Trophoblast cell (in vitro differentiated cells and primary cell): ENCODE measurements around the gene LEF1.

ENCODE experiments used
- DNase-seq, 2 donors: peaks; one replicate each; pipeline ENCODE4 v3.0.0-alpha.2; 2016
- H2AFZ ChIP-seq: 2 replicates; pipeline ENCODE4 v1.6.1; 2013; ENCODE audit warnings: low read length, moderate library complexity, mild to moderate bottlenecking; ENCODE audit not compliant: insufficient read depth, poor library complexity
- H2AK5ac ChIP-seq: 2 replicates; pipeline ENCODE4 v1.6.1; 2013; ENCODE audit warnings: mild to moderate bottlenecking, low read length
- H2BK120ac ChIP-seq: 2 replicates; pipeline ENCODE4 v1.6.1; 2013; ENCODE audit warnings: low read length, mild to moderate bottlenecking, moderate library complexity; ENCODE audit not compliant: insufficient read depth, poor library complexity
- H2BK12ac ChIP-seq: 2 replicates; pipeline ENCODE4 v1.6.1; 2013; ENCODE audit warnings: mild to moderate bottlenecking, low read length, moderate library complexity
- H2BK5ac ChIP-seq: 2 replicates; pipeline ENCODE4 v1.6.1; 2013; ENCODE audit warnings: low read length, low read depth, moderate library complexity, mild to moderate bottlenecking; ENCODE audit not compliant: poor library complexity
- H3K14ac ChIP-seq: 2 replicates; pipeline ENCODE4 v1.6.1; 2013; ENCODE audit warnings: mild to moderate bottlenecking, low read length
- H3K18ac ChIP-seq: 2 replicates; pipeline ENCODE4 v1.6.1; 2013; ENCODE audit warnings: mild to moderate bottlenecking, low read length
- H3K23ac ChIP-seq: 2 replicates; pipeline ENCODE4 v1.6.1; 2013; ENCODE audit warnings: low read length
- H3K27ac ChIP-seq: 2 replicates; pipeline ENCODE4 v1.5.1; 2013; ENCODE audit warnings: low read depth, mild to moderate bottlenecking, inconsistent platforms, low read length, moderate library complexity
- H3K27me3 ChIP-seq: 2 replicates; pipeline ENCODE4 v1.6.1; 2013; ENCODE audit warnings: inconsistent platforms, mild to moderate bottlenecking, low read length, moderate library complexity; ENCODE audit not compliant: insufficient read depth
- H3K36me3 ChIP-seq, 2 experiments: 1 replicate in 1 of 2; 2 replicates in 1 of 2; pipeline ENCODE4 v1.6.1; 2013; ENCODE audit warnings: low read length in 2 of 2, mild to moderate bottlenecking in 2 of 2, moderate library complexity in 1 of 2; ENCODE audit not compliant: insufficient read depth in 2 of 2, control insufficient read depth in 1 of 2
- H3K4ac ChIP-seq: 2 replicates; pipeline ENCODE4 v1.6.1; 2013; ENCODE audit warnings: low read depth, mild to moderate bottlenecking, low read length, moderate library complexity
- H3K4me1 ChIP-seq, 2 experiments: 1 replicate in 1 of 2; 2 replicates in 1 of 2; pipeline ENCODE4 v1.6.1; 2013; ENCODE audit warnings: low read length in 2 of 2, mild to moderate bottlenecking in 2 of 2, moderate library complexity in 1 of 2; ENCODE audit not compliant: insufficient read depth in 2 of 2, control insufficient read depth in 1 of 2
- H3K4me2 ChIP-seq: 2 replicates; pipeline ENCODE4 v1.6.1; 2013; ENCODE audit warnings: inconsistent platforms, mild to moderate bottlenecking, low read length, moderate library complexity
- H3K4me3 ChIP-seq: 2 replicates; pipeline ENCODE4 v1.5.1; 2013; ENCODE audit warnings: mild to moderate bottlenecking, low read depth, low read length, inconsistent platforms
- H3K79me1 ChIP-seq: one replicate; pipeline ENCODE4 v1.6.1; 2013; ENCODE audit warnings: low read length
- H3K79me2 ChIP-seq: 2 replicates; pipeline ENCODE4 v1.6.1; 2013; ENCODE audit warnings: low read length, mild to moderate bottlenecking; ENCODE audit not compliant: control insufficient read depth, insufficient read depth, poor library complexity
- H3K9ac ChIP-seq: 2 replicates; pipeline ENCODE4 v1.6.1; 2013; ENCODE audit warnings: mild to moderate bottlenecking, low read length
- H3K9me3 ChIP-seq: 2 replicates; pipeline ENCODE4 v1.6.1; 2013; ENCODE audit warnings: low read depth, mild to moderate bottlenecking, control low read depth, inconsistent platforms, low read length; ENCODE audit not compliant: insufficient read depth
- H4K12ac ChIP-seq: 2 replicates; pipeline ENCODE4 v1.6.1; 2013; ENCODE audit warnings: low read depth, mild to moderate bottlenecking, low read length, moderate library complexity
- H4K8ac ChIP-seq: 2 replicates; pipeline ENCODE4 v1.6.1; 2013; ENCODE audit warnings: low read depth, mild to moderate bottlenecking, low read length, moderate library complexity
- H4K91ac ChIP-seq: one replicate; pipeline ENCODE4 v1.6.1; 2013; ENCODE audit warnings: low read depth, mild to moderate bottlenecking, low read length, moderate library complexity
- WGBS: extraction: QIAGEN DNeasy Blood & Tissue Kit; methylation state at CpG from one replicate; pipeline ENCODE4 v1.1.7; 2013; ENCODE audit warnings: missing lambda C conversion rate; ENCODE audit not compliant: insufficient read length, insufficient coverage; ENCODE audit errors: extremely low coverage; 5-methylcytosine and 5-hydroxymethylcytosine counted together

LEF1 gene

DNA sequence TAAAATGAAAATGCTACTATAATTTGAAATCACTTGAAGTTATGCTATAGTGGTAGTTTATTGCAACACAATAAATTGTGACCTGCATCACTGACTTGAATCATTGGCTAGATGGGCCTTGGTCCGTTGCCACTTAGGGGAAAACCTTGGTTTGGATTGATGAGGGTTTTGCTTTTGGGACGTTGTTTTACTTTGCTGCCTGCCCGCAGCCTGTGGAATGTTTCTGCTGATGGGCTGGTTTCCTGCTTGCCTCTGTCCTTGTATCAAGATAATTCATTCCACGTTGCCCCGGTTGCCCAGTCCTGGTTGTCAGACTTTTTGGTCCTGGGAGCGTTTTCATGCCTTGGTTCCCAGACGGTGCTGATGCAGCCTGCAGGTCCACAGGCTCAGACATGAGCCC lies 160.7 kb downstream of the LEF1 start:
- no peak overlapping the region for H3K4me2 ChIP-seq
- H2BK120ac ChIP-seq = no peak overlapping the region
- H4K8ac ChIP-seq = no peak overlapping the region
- no peak overlapping the region for H3K23ac ChIP-seq
- no peak overlapping the region for H2AK5ac ChIP-seq
- no CpG with 5 or more reads among the region's 7 CpGs for WGBS
- no peak overlapping the region for H3K4me3 ChIP-seq
- peaks cover 2 to 4% of the 10 kb centered on the region in 2 experiments for H3K4me1 ChIP-seq
- H3K36me3 ChIP-seq = peaks cover 2 to 6% of the 10 kb centered on the region in 2 experiments
- no peak overlapping the region for H3K9ac ChIP-seq
- H4K12ac ChIP-seq = no peak overlapping the region
- no peak overlapping the region for H3K14ac ChIP-seq
- no peaks in the 10 kb centered on the region for H3K9me3 ChIP-seq
- H4K91ac ChIP-seq = no peak overlapping the region
- H2BK5ac ChIP-seq = no peak overlapping the region
- no peak for DNase-seq
- no peak overlapping the region for H2AFZ ChIP-seq
- no peaks in the 10 kb centered on the region for H3K79me2 ChIP-seq
- no peak overlapping the region for H3K27ac ChIP-seq
- no peaks in the 10 kb centered on the region for H3K79me1 ChIP-seq
- no peak overlapping the region for H3K18ac ChIP-seq
- H2BK12ac ChIP-seq = no peak overlapping the region
- no peak overlapping the region for H3K4ac ChIP-seq
- no peaks in the 10 kb centered on the region for H3K27me3 ChIP-seq

DNA sequence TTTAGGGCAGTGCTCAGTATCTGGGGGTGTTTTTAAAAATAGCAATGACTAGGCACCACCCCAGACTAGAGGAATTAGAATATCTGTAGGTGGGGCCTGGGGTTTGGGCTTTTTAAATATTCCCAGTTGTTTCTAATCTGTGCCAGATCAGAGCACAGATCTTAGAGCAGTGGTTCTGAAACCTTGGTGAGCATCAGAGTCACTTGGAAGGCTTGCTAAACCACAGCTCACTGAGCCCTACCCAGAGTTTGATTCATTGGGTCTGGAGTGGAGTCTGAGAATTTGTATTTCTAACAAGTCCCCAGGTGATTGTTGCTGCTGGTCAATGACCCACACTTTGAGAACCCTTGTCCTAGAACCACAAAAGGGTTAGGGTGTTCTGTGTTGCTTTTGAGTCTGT lies 162.4 kb downstream of the LEF1 start:
- no peaks in the 10 kb centered on the region for H3K79me2 ChIP-seq
- H3K23ac ChIP-seq = no peak overlapping the region
- H2AK5ac ChIP-seq = no peak overlapping the region
- no peaks in the 10 kb centered on the region for H3K27me3 ChIP-seq
- H3K36me3 ChIP-seq = peaks cover 2% of the 10 kb centered on the region in 2 experiments
- H3K9ac ChIP-seq = no peak overlapping the region
- no peak overlapping the region for H3K14ac ChIP-seq
- no peak overlapping the region for H3K4me3 ChIP-seq
- H3K4ac ChIP-seq = no peak overlapping the region
- no peak overlapping the region for H2BK120ac ChIP-seq
- no peak overlapping the region for H4K12ac ChIP-seq
- no peak overlapping the region for H3K18ac ChIP-seq
- H2AFZ ChIP-seq = no peak overlapping the region
- H3K9me3 ChIP-seq = no peaks in the 10 kb centered on the region
- no peak overlapping the region for H2BK5ac ChIP-seq
- peaks cover 2 to 4% of the 10 kb centered on the region in 2 experiments for H3K4me1 ChIP-seq
- H4K91ac ChIP-seq = no peak overlapping the region
- H3K27ac ChIP-seq = no peak overlapping the region
- no peak overlapping the region for H4K8ac ChIP-seq
- no peak overlapping the region for H2BK12ac ChIP-seq
- no peak overlapping the region for H3K4me2 ChIP-seq
- no peaks in the 10 kb centered on the region for H3K79me1 ChIP-seq
- no peak for DNase-seq

DNA sequence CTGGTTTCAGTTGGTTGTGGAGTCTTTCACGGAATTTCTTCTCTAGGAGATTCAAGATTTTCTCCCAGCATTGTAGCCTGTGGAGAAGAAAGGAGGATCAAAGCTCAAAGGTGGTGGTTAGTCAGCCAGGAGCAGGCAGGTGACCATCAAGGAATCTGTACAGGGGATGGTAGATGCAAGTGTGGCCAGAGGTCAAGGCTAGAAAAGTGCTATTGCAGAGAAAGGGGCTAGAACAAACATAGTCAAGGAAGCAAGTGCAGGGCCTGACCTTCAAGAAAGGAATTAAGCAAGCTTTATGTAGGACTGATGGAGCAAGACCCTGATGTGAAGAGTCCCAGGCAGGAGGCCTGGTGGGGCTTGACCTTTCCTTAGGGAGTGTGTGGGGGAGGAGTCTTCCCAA lies 162.9 kb downstream of the LEF1 start:
- H2BK12ac ChIP-seq = no peak overlapping the region
- no peak overlapping the region for H3K4me3 ChIP-seq
- H4K91ac ChIP-seq = no peak overlapping the region
- no peak overlapping the region for H3K9ac ChIP-seq
- no peak overlapping the region for H3K18ac ChIP-seq
- no peak overlapping the region for H3K14ac ChIP-seq
- DNase-seq = no peak
- H3K4me2 ChIP-seq = no peak overlapping the region
- no peaks in the 10 kb centered on the region for H3K36me3 ChIP-seq
- no peak overlapping the region for H2AFZ ChIP-seq
- H3K23ac ChIP-seq = no peak overlapping the region
- no peak overlapping the region for H4K8ac ChIP-seq
- no peak overlapping the region for H4K12ac ChIP-seq
- H3K27ac ChIP-seq = no peak overlapping the region
- no peak overlapping the region for H2BK120ac ChIP-seq
- no peak overlapping the region for H2BK5ac ChIP-seq
- H3K27me3 ChIP-seq = no peaks in the 10 kb centered on the region
- H2AK5ac ChIP-seq = no peak overlapping the region
- no peaks in the 10 kb centered on the region for H3K79me1 ChIP-seq
- H3K4ac ChIP-seq = no peak overlapping the region
- no CpG with 5 or more reads among the region's 1 CpG for WGBS
- H3K4me1 ChIP-seq = peaks cover 2 to 4% of the 10 kb centered on the region in 2 experiments
- no peaks in the 10 kb centered on the region for H3K79me2 ChIP-seq
- H3K9me3 ChIP-seq = no peaks in the 10 kb centered on the region

DNA sequence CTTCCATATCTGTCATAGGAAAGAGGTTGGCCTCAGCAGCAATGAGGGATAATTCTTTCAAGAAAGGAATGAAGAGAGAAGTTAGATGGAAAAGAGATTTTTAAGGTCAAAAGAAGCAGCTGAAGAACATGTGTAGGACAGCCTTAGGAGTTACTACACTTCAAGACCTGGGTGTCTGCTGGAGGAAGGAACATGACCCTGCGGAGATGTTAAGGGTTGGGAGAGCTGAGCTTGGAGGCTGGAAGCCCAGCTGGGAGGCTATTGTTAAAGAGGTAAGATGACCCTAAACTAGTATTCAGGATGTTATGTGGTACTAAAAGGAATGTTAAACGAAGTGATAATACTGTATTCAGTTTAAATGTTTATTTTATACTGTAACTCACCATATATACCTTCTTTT lies 164.1 kb downstream of the LEF1 start:
- H3K4me2 ChIP-seq = no peak overlapping the region
- no peak overlapping the region for H4K8ac ChIP-seq
- no CpG with 5 or more reads among the region's 2 CpGs for WGBS
- H3K14ac ChIP-seq = no peak overlapping the region
- no peak overlapping the region for H4K91ac ChIP-seq
- H3K23ac ChIP-seq = no peak overlapping the region
- H3K36me3 ChIP-seq = no peaks in the 10 kb centered on the region
- no peak overlapping the region for H2BK12ac ChIP-seq
- no peak overlapping the region for H3K9ac ChIP-seq
- no peak overlapping the region for H2AK5ac ChIP-seq
- H3K18ac ChIP-seq = no peak overlapping the region
- no peaks in the 10 kb centered on the region for H3K79me1 ChIP-seq
- no peak overlapping the region for H2BK5ac ChIP-seq
- H3K27me3 ChIP-seq = no peaks in the 10 kb centered on the region
- no peak for DNase-seq
- no peaks in the 10 kb centered on the region for H3K9me3 ChIP-seq
- H3K4ac ChIP-seq = no peak overlapping the region
- no peak overlapping the region for H3K4me3 ChIP-seq
- H3K27ac ChIP-seq = no peak overlapping the region
- no peak overlapping the region for H2AFZ ChIP-seq
- H3K4me1 ChIP-seq = peaks cover 2 to 4% of the 10 kb centered on the region in 2 experiments
- H4K12ac ChIP-seq = no peak overlapping the region
- H2BK120ac ChIP-seq = no peak overlapping the region
- no peaks in the 10 kb centered on the region for H3K79me2 ChIP-seq
